Stimulated activated CD8-positive, alpha-beta memory T cell treated with anti-CD3 and anti-CD28 coated beads, Interleukin-2, amount 100 ng/mL, for 1 hour (primary cell): ENCODE measurements around the gene CACNA2D3.

Experiments used
- DNase-seq, 2 donors: peaks; one replicate each; pipeline ENCODE4 v3.0.0-alpha.2; 2020; ENCODE audit warnings: low read depth in 2 of 2

Gene CACNA2D3

GRCh38 chr3:54339608-54340007, 217.3 kb downstream of the CACNA2D3 start:
- DNase-seq: no peak

GRCh38 chr3:54341811-54342210, 219.5 kb downstream of the CACNA2D3 start:
- no peak for DNase-seq

- DNase-seq: no peak
Measured at GRCh38 chr3:54342676-54343075, 220.3 kb downstream of the CACNA2D3 start.

- DNase-seq: no peak
Measured at GRCh38 chr3:54343495-54343894, 221.1 kb downstream of the CACNA2D3 start.

- DNase-seq: no peak
Measured at GRCh38 chr3:54344601-54345231, 222.4 kb downstream of the CACNA2D3 start.

- no peak for DNase-seq
Measured at GRCh38 chr3:54345847-54346375, 223.6 kb downstream of the CACNA2D3 start.

GRCh38 chr3:54347060-54347459, 224.7 kb downstream of the CACNA2D3 start:
- no peak for DNase-seq

GRCh38 chr3:54347933-54348332, 225.6 kb downstream of the CACNA2D3 start:
- no peak for DNase-seq

- DNase-seq: no peak
Measured at GRCh38 chr3:54349231-54349652, 226.9 kb downstream of the CACNA2D3 start.

- DNase-seq: no peak
Measured at GRCh38 chr3:54349691-54350090, 227.3 kb downstream of the CACNA2D3 start.

- DNase-seq: no peak
Measured at GRCh38 chr3:54353546-54353945, 231.2 kb downstream of the CACNA2D3 start.

GRCh38 chr3:54353946-54354345, 231.6 kb downstream of the CACNA2D3 start:
- DNase-seq: no peak

- no peak for DNase-seq
Measured at GRCh38 chr3:54355800-54356199, 233.4 kb downstream of the CACNA2D3 start.

- no peak for DNase-seq
Measured at GRCh38 chr3:54356261-54357045, 234.1 kb downstream of the CACNA2D3 start.

GRCh38 chr3:54357301-54357700, 234.9 kb downstream of the CACNA2D3 start:
- DNase-seq: no peak

GRCh38 chr3:54358316-54358715, 236.0 kb downstream of the CACNA2D3 start:
- DNase-seq: no peak

- DNase-seq: no peak
Measured at GRCh38 chr3:54358969-54359694, 236.8 kb downstream of the CACNA2D3 start.

GRCh38 chr3:54360320-54360719, 238.0 kb downstream of the CACNA2D3 start:
- no peak for DNase-seq

- DNase-seq: no peak
Measured at GRCh38 chr3:54361746-54362283, 239.5 kb downstream of the CACNA2D3 start.

- no peak for DNase-seq
Measured at GRCh38 chr3:54366007-54366750, 243.8 kb downstream of the CACNA2D3 start.

GRCh38 chr3:54366839-54367238, 244.5 kb downstream of the CACNA2D3 start:
- no peak for DNase-seq
